ENCODE results near the gene NSF.

DNA sequence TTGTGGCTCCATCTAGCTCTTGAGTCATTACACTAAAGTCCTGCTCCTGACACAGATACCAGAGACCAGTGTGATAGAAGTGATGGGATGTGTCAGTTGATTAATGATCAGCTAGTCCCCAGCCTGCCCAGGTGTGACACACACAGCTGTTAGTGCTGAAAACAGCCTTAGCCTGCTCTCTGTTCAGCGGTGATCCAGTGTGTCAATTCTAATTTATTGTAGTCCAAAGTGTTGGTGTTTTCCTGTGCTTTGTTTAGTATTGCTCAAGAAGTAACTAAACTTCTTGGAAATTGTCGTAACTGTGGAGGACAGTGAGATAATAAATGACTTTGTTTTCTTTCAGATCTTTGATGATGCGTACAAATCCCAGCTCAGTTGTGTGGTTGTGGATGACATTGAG lies 135.7 kb downstream of the NSF start:
- no peak for TF ChIP-seq EZH2phosphoT487 (IDR thresholded peaks at IDR 0.05; ENCODE audit: borderline replicate concordance, low read depth, low read length)
- TF ChIP-seq, protein P1, sequence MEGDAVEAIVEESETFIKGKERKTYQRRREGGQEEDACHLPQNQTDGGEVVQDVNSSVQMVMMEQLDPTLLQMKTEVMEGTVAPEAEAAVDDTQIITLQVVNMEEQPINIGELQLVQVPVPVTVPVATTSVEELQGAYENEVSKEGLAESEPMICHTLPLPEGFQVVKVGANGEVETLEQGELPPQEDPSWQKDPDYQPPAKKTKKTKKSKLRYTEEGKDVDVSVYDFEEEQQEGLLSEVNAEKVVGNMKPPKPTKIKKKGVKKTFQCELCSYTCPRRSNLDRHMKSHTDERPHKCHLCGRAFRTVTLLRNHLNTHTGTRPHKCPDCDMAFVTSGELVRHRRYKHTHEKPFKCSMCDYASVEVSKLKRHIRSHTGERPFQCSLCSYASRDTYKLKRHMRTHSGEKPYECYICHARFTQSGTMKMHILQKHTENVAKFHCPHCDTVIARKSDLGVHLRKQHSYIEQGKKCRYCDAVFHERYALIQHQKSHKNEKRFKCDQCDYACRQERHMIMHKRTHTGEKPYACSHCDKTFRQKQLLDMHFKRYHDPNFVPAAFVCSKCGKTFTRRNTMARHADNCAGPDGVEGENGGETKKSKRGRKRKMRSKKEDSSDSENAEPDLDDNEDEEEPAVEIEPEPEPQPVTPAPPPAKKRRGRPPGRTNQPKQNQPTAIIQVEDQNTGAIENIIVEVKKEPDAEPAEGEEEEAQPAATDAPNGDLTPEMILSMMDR (conservative IDR thresholded peaks at IDR 0.05; ENCODE audit: low read length), result no peak
